Measurements from ENCODE around the gene BST2.

- TF ChIP-seq POLR2A (IDR thresholded peaks at IDR 0.05; ENCODE audit: extremely low read depth, insufficient read length): no peak
- TF ChIP-seq CTCF (IDR thresholded peaks at IDR 0.05; ENCODE audit: low read depth, low read length): peak; percentile 93
- TF ChIP-seq MAX (IDR thresholded peaks at IDR 0.05; ENCODE audit: low read depth, low read length): peak; percentile 40; the same call in 1 of the 2 replicates
Measured at GRCh38 chr19:17385878-17386611, 19.4 kb downstream of the BST2 start.

Measured in NB4 (cell line).